Activated gamma-delta T cell treated with Interleukin-2 at 50 U/mL for 16 hours (primary cell): ENCODE results near the gene VPS13A.
"Not testable (repeated sequence)": the region's sequence is repeated elsewhere in the genome, so short reads cannot be mapped to it uniquely, and the experiment has no call there.

ENCODE experiments used
- DNase-seq: peaks from one replicate; pipeline ENCODE4 v3.0.0-alpha.2; 2020

VPS13A gene

GRCh38 chr9:77194423-77194822 is 17.1 kb downstream of the VPS13A start:
- DNase-seq = no peak

GRCh38 chr9:77210116-77210515 is 32.8 kb downstream of the VPS13A start:
- no peak for DNase-seq

DNA sequence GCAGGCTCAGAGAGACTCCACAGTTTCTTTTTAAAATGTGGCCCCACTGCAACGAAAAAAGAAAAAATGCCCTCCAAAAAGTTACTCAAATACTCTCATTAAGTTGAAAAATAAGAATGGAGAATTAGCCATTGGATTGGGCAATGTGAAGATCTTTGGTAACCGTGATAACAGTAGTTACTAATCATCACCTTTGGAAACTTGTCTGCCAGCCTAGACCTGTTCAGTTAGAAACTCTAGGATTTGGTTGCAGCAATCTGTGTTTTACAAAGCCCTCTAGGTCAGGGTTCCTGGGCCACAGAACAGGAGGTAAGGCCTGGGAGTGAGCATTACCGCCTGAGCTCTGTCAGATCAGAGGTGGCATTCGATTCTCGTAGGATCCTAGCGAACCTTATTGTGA is 34.2 kb downstream of the VPS13A start:
- no peak for DNase-seq

- DNase-seq = no peak
Measured at GRCh38 chr9:77212801-77213200, 35.5 kb downstream of the VPS13A start.

DNA sequence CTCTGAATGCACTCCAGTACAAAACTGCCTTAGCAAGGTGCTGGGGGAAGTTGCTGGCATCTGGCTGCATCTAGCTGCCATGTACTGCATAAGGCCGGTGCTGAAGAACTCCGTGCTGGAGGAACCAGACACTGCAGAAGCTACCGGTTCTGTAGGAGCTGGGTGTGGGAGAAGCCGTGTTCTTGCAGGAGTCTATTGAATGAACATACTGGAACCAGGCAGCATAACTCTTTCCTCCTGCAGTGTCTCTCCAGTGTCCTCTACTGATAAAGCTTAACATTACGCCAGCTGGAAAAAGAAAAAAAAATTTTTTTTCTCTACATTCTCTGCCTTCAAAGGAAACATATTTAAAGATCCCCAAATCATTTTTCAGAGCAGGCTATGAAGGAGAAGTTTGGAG is 38.5 kb downstream of the VPS13A start:
- DNase-seq = no peak

DNA sequence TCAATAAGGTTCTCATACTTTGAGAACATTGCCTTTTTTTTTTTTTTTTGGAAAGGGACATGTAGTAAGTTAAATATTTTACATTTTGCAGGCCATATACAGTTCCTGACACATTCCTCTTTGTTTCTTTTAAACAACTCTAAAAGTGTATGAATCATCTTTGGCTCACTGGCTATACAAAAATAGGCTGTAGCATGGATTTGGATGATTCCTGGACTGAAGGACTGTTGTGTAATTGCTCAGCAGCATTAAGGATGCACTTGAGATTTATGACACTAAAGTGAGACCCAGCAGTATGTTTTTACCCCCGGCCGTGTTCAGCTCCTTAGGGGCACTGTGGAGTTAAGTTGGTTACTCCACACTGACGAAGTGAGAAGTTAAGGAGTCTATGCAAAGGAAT is 41.3 kb downstream of the VPS13A start:
- no peak for DNase-seq

GRCh38 chr9:77221431-77221830 is 44.1 kb downstream of the VPS13A start:
- DNase-seq = no peak

GRCh38 chr9:77224746-77225312 is 47.5 kb downstream of the VPS13A start:
- DNase-seq = no peak

GRCh38 chr9:77236693-77237092 is 59.4 kb downstream of the VPS13A start:
- no peak for DNase-seq

GRCh38 chr9:77237896-77238295 is 60.6 kb downstream of the VPS13A start:
- DNase-seq = no peak

GRCh38 chr9:77251050-77251449 is 73.7 kb downstream of the VPS13A start:
- DNase-seq = no peak

DNA sequence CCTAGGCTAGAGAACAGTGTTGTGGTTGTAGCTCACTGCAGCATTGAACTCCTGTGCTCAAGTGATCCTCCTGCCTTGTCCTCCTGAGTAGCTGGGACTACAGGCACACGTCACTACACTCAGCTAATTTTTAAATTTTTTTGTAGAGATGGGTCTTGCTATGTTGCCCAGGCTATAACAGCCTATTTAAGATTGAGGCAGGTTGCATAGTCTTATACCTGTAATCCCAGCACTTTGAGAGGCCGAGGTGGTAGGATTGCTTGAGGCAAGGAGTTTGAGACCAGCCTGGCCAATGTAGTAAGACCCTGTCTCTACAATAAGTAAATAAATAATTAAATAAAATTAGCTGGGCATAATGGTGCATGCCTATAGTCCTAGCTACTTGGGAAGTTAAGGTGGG is 79.9 kb downstream of the VPS13A start:
- DNase-seq = no peak

DNA sequence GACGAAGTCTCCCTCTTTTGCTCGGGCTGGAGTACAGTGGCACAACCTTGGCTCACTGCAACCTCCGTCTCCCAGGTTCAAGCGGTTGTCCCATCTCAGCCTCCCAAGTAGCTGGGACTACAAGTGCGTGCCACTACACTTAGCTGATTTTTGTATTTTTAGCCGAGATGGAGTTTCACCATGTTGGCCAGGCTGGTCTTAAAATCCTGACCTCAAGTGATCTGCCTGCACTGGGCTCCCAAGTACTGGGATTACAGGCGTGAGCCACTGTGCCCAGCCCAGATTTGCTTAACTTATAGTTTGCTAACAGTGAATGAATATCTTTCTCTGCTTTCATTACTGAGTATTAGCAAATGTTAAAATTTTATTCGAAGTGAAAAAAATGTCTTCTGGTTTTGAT is 84.3 kb downstream of the VPS13A start:
- no peak for DNase-seq

GRCh38 chr9:77267762-77268161 is 90.4 kb downstream of the VPS13A start:
- DNase-seq = not testable (repeated sequence)

- no peak for DNase-seq
Measured at GRCh38 chr9:77271023-77271690, 93.8 kb downstream of the VPS13A start.

GRCh38 chr9:77276799-77277198 is 99.5 kb downstream of the VPS13A start:
- DNase-seq = no peak

DNA sequence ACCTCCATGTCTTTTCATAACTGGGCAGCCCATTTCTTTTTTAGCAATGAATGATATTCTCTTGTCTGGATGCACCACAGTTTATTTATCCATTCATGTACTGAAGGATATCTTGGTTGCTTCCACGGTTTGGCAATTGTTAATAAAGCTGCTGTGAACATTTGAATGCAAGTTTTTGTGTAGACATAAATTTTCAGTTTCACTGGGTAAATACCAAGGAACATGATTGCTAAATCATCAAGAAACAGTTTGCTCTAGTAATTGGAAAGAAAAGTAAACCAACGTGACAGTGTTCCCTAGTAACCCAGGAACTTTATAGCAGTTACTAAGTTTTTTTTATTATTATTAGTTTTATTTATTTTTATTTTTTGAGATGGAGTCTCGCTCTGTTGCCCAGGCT is 100.4 kb downstream of the VPS13A start:
- DNase-seq = no peak

DNA sequence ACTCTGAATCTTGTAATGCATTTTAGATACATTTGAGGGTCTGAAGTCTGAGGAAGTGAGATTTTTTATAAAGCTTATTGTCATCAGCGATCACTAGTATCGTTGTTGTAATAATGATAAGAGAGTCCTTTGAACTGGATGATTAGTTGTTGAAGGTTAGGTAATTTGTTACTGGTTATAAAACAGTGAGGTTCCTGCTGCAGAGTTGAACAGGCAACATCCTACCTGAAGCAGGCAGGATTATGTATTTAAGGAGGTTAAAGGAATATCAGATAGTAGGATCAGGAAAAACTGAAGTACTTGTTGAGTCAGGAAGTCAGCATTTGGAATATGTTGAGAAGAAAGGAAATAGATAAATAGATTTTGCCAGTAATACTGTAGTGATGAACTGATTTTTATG is 106.7 kb downstream of the VPS13A start:
- no peak for DNase-seq

DNA sequence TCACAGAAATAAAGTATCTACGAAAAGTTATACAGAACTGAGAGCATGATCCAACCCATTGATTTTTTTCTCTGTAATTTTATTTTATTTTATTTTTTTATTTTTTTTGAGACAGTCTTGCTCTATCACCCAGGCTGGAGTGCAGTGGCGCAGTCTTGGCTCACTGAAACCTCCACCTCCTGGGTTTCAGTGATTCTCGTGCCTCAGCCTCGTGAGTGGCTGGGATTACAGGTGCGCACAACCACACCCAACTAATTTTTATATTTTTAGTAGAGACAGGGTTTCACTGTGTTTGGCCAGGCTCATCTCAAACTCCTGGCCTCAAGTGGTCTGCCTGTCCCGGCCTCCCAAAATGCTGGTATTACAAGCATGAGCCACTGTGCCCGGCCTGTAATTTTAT is 107.3 kb downstream of the VPS13A start:
- no peak for DNase-seq

DNA sequence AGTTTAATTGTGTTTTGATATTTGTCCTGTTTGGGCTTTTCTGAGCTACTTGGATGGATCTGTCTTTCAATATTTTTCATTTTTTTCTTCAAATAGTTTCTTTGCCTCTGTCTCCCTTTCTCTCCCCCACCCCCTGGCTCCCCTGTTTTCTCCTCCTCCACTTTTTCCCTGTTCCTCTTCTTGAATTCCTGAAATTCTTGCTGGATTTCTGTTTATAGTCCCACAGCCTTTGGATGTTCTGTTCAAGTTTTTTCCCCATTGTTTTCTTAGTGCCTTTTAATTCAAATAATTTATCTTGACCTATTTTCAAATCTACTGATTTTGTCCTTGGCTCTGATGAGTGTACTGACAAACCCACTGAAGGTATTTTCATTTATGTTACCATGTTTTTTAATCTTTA is 113.0 kb downstream of the VPS13A start:
- no peak for DNase-seq

- DNase-seq = no peak
Measured at GRCh38 chr9:77291714-77292113, 114.4 kb downstream of the VPS13A start.

GRCh38 chr9:77293949-77294348 is 116.6 kb downstream of the VPS13A start:
- no peak for DNase-seq

DNA sequence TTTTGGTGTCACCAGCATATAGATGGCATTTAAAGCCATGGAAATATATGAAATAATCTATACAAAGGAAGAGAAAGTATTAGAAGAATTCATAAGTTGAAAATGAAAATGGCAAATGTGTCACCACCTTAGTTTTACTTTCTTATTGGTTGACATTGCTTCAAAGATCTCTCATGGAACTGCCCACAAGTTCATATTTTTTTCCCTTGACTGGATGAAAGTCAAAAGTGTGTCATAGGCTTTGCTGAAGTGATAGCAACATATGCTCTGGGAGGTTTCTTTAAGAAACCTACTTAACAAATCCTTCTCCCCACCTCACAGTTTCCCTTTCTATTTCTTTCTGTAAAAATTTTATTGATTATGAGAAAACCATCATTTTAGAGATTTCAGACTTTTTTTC is 127.2 kb downstream of the VPS13A start:
- no peak for DNase-seq

DNA sequence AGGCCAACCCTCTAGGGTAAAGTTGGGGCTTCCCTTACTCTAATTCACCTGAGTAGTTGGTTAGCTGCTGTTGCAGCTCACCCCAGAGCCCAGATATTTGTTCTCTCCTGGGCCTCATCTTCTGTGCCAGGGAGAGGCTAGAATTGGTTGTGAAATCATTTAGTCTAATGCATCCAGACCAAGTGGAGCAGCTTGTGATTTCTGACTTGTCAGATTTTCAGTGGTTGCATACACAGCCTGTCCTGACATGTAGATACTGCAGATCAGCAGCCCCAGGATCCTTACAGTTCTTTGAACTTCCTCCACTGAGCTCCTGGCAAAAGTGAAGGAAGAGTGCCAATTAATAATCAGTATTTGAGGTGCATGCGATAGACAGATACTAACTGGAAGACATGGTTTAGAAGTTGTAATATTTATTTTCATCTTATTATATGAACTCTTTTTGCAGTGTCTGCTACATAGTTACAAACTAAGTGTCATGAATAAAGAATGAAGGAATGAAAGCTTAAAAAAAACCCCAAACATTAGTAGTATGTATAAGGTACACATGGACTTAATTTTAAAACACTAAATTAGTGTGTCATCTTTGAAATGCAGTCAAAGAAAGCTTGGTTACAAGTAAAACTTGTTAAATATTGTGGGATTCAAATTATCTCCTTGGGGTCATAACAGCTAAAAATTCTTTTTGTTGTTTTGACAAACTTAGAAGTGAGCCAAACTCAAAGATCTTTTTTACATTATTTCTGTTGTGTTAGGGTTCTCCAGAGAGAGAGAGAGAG is 128.5 kb downstream of the VPS13A start:
- no peak for DNase-seq
